Endothelial cell of umbilical vein (primary cell): ENCODE measurements around the gene DNAJC30.

ENCODE experiments used
- FOS ChIP-seq: IDR thresholded peaks from 2 replicates; pipeline ENCODE4 v1.6.1; 2011; ENCODE audit warnings: mild to moderate bottlenecking, low read length, moderate library complexity, borderline replicate concordance; ENCODE audit not compliant: insufficient read depth
- JUN ChIP-seq: IDR thresholded peaks from 2 replicates; pipeline ENCODE4 v1.6.1; 2011; ENCODE audit warnings: borderline replicate concordance, low read depth; ENCODE audit not compliant: insufficient read length, insufficient read depth
- TF ChIP-seq, protein P1 (sequence below), 2 donors: IDR thresholded peaks; 1 replicate in 1 of 2; 2 replicates in 1 of 2; pipeline ENCODE4 v1.5.1; 2011; ENCODE audit warnings: low read length in 2 of 2, mild to moderate bottlenecking in 2 of 2, moderate library complexity in 2 of 2, control low read depth in 1 of 2, inconsistent platforms in 1 of 2, low read depth in 1 of 2; ENCODE audit not compliant: insufficient read depth in 1 of 2; ENCODE audit errors: extremely low read depth in 1 of 2

DNA sequence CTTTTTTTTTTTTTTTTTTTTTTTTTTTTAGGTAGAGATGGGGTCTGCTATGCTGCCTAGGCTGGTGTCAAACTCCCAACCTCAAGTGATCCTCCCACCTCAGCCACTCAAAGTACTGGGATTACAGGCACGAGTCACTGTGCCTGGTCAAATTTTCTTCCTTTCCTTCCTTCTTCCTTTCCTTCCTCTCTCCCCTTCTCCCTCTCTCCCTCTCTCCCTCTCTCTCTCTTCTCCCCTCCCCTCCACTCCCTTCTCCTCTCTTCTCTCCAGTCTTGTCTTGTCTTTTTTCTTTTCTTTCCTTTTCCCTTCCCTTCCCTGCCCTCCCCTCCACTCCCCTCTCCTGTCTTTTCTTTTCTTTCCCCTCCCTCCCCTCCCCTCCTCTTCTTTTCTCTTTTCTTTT lies 51.7 kb downstream of the DNAJC30 start:
- TF ChIP-seq FOS, result no peak
- TF ChIP-seq, protein P1, sequence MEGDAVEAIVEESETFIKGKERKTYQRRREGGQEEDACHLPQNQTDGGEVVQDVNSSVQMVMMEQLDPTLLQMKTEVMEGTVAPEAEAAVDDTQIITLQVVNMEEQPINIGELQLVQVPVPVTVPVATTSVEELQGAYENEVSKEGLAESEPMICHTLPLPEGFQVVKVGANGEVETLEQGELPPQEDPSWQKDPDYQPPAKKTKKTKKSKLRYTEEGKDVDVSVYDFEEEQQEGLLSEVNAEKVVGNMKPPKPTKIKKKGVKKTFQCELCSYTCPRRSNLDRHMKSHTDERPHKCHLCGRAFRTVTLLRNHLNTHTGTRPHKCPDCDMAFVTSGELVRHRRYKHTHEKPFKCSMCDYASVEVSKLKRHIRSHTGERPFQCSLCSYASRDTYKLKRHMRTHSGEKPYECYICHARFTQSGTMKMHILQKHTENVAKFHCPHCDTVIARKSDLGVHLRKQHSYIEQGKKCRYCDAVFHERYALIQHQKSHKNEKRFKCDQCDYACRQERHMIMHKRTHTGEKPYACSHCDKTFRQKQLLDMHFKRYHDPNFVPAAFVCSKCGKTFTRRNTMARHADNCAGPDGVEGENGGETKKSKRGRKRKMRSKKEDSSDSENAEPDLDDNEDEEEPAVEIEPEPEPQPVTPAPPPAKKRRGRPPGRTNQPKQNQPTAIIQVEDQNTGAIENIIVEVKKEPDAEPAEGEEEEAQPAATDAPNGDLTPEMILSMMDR (IDR thresholded peaks at IDR 0.05; ENCODE audit: extremely low read depth in 1 of 2, insufficient read depth in 1 of 2, low read depth in 1 of 2, low read length in 2 of 2), result no peak
- no peak for TF ChIP-seq JUN
